WTC11 (cell line): ENCODE data around the gene CTTNBP2NL. TPM values are rescaled to one million over a fixed set of nuclear protein-coding genes. Genes with fewer than 3 reads are reported as not detected.

Experiments
- ATAC-seq: fragments of 200-7000 bp; cut with Tn5 transposase; 2 replicates; pipeline ENCODE4 v1.10.0; 2021; ENCODE audit warnings: mild to moderate bottlenecking, moderate library complexity
- CTCF ChIA-PET: fragments of 300-600 bp; sonication (Branson Sonifier 250); formaldehyde crosslinking; loops from one replicate; lab custom pipeline; 2021; ENCODE audit warnings: antibody characterized with exemption; lab: Charles Lee
- POLR2A ChIA-PET: fragments of 350-600 bp; sonication (Branson Sonifier 250); formaldehyde crosslinking; loops from one replicate; lab custom pipeline; 2021; ENCODE audit warnings: antibody characterized with exemption; lab: Charles Lee
- DNase-seq: peaks from one replicate; pipeline ENCODE4 v3.0.0; 2021; ENCODE audit warnings: low spot score
- H3K27ac Mint-ChIP-seq: 2 replicates; pipeline ENCODE4 v1.8.0; 2021; ENCODE audit warnings: mixed read lengths
- H3K27me3 Mint-ChIP-seq: 2 replicates; pipeline ENCODE4 v1.8.0; 2021; ENCODE audit warnings: low read depth, mild to moderate bottlenecking, moderate library complexity, mixed read lengths
- H3K36me3 Mint-ChIP-seq: 2 replicates; pipeline ENCODE4 v1.8.0; 2021; ENCODE audit warnings: mixed read lengths
- H3K4me1 Mint-ChIP-seq: 2 replicates; pipeline ENCODE4 v1.8.0; 2022; ENCODE audit warnings: mixed read lengths
- H3K4me3 Mint-ChIP-seq: 2 replicates; pipeline ENCODE4 v1.8.0; 2021; ENCODE audit warnings: mild to moderate bottlenecking, moderate library complexity, mixed read lengths
- H3K9me3 Mint-ChIP-seq: 2 replicates; pipeline ENCODE4 v1.8.0; 2021; ENCODE audit warnings: mixed read lengths
- ATF3 ChIP-seq: sonication (generic); formaldehyde crosslinking; conservative IDR thresholded peaks from 2 replicates; pipeline ENCODE4 v1.8.1; 2022; ENCODE audit warnings: mild to moderate bottlenecking, missing genetic modification reagents
- CDX4 ChIP-seq: fragments of 250-450 bp; sonication (Bioruptor Pico); IDR thresholded peaks from 2 replicates; pipeline ENCODE4 v1.9.0; 2021; ENCODE audit warnings: moderate library complexity, mild to moderate bottlenecking, inconsistent platforms, borderline replicate concordance
- CTCF ChIP-seq: fragments of 200-600 bp; IDR thresholded peaks from 2 replicates; pipeline ENCODE4 v1.8.0; 2022; ENCODE audit warnings: antibody characterized with exemption
- E2F4 ChIP-seq: sonication (generic); formaldehyde crosslinking; IDR thresholded peaks from 2 replicates; pipeline ENCODE4 v1.8.1; 2022; ENCODE audit warnings: low read depth, mild to moderate bottlenecking, moderate library complexity, missing genetic modification reagents, borderline replicate concordance
- ELF4 ChIP-seq: sonication (generic); formaldehyde crosslinking; IDR thresholded peaks from 2 replicates; pipeline ENCODE4 v1.8.1; 2022; ENCODE audit warnings: low read depth, mild to moderate bottlenecking, moderate library complexity, missing genetic modification reagents
- ERG ChIP-seq: fragments of 250-450 bp; sonication (Bioruptor Pico); IDR thresholded peaks from 2 replicates; pipeline ENCODE4 v1.8.0; 2021; ENCODE audit warnings: mild to moderate bottlenecking
- GTF2I ChIP-seq: fragments of 250-450 bp; sonication (Bioruptor Pico); conservative IDR thresholded peaks from 2 replicates; pipeline ENCODE4 v1.4.0; 2021; ENCODE audit warnings: mild to moderate bottlenecking
- KAT7 ChIP-seq: sonication (generic); formaldehyde crosslinking; IDR thresholded peaks from 2 replicates; pipeline ENCODE4 v1.8.1; 2023; ENCODE audit warnings: missing genetic modification reagents, mild to moderate bottlenecking, borderline replicate concordance
- NFATC4 ChIP-seq: fragments of 250-450 bp; sonication (Bioruptor Pico); IDR thresholded peaks from 2 replicates; pipeline ENCODE4 v1.9.0; 2021; ENCODE audit warnings: mild to moderate bottlenecking
- OVOL2 ChIP-seq: fragments of 250-450 bp; sonication (Bioruptor Pico); IDR thresholded peaks from 2 replicates; pipeline ENCODE4 v1.9.0; 2021; ENCODE audit warnings: mild to moderate bottlenecking, borderline replicate concordance
- RELA ChIP-seq: sonication (generic); formaldehyde crosslinking; IDR thresholded peaks from 2 replicates; pipeline ENCODE4 v1.8.1; 2022; ENCODE audit warnings: missing genetic modification reagents, mild to moderate bottlenecking, borderline replicate concordance
- USF1 ChIP-seq: sonication (generic); formaldehyde crosslinking; IDR thresholded peaks from 2 replicates; pipeline ENCODE4 v1.8.0; 2022; ENCODE audit warnings: mild to moderate bottlenecking, missing genetic modification reagents
- ZNF121 ChIP-seq: sonication (generic); formaldehyde crosslinking; IDR thresholded peaks from 2 replicates; pipeline ENCODE4 v1.8.0; 2023; ENCODE audit warnings: missing genetic modification reagents
- ZNF263 ChIP-seq: sonication (generic); formaldehyde crosslinking; IDR thresholded peaks from 2 replicates; pipeline ENCODE4 v1.8.1; 2022; ENCODE audit warnings: low read depth, mild to moderate bottlenecking, moderate library complexity, missing genetic modification reagents
- ZNF416 ChIP-seq: fragments of 250-450 bp; sonication (Bioruptor Pico); IDR thresholded peaks from 2 replicates; pipeline ENCODE4 v1.9.0; 2021; ENCODE audit warnings: mild to moderate bottlenecking, inconsistent platforms
- total RNA-seq: library from RNA; stranded (reverse); gene quantifications from 3 replicates; pipeline ENCODE4 v1.2.3, GENCODE V29; 2021
- TF ChIP-seq, protein P1 (sequence below): sonication (generic); formaldehyde crosslinking; IDR thresholded peaks from 2 replicates; pipeline ENCODE4 v1.8.0; 2022; ENCODE audit warnings: mild to moderate bottlenecking, missing genetic modification reagents
- TF ChIP-seq, protein P2 (sequence below): sonication (generic); formaldehyde crosslinking; IDR thresholded peaks from 2 replicates; pipeline ENCODE4 v1.8.1; 2022; ENCODE audit warnings: mild to moderate bottlenecking, missing genetic modification reagents, moderate library complexity, borderline replicate concordance
- TF ChIP-seq, protein P3 (sequence below): sonication (generic); formaldehyde crosslinking; IDR thresholded peaks from 2 replicates; pipeline ENCODE4 v1.8.1; 2023; ENCODE audit warnings: mild to moderate bottlenecking, missing genetic modification reagents, moderate library complexity
- TF ChIP-seq, protein P4 (sequence below): sonication (generic); formaldehyde crosslinking; IDR thresholded peaks from 2 replicates; pipeline ENCODE4 v1.8.1; 2023; ENCODE audit warnings: mild to moderate bottlenecking, missing genetic modification reagents, borderline replicate concordance

The CTTNBP2NL gene
- total RNA-seq, 1 experiment from 2014 or later = 32.8 TPM

GRCh38 chr1:112448904-112449629, 53.1 kb downstream of the CTTNBP2NL start:
- TF ChIP-seq ELF4 (CRISPR knock-in tag) (no peak), ATF3 (CRISPR knock-in tag) (no peak), NFATC4 (CRISPR knock-in tag) (no peak), ERG (CRISPR knock-in tag) (no peak), ZNF121 (no peak), OVOL2 (CRISPR knock-in tag) (no peak), USF1 (CRISPR knock-in tag) (no peak), CDX4 (CRISPR knock-in tag) (no peak)
- TF ChIP-seq, protein P1, sequence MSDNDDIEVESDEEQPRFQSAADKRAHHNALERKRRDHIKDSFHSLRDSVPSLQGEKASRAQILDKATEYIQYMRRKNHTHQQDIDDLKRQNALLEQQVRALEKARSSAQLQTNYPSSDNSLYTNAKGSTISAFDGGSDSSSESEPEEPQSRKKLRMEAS (CRISPR knock-in tag) = no peak
- TF ChIP-seq, protein P2, sequence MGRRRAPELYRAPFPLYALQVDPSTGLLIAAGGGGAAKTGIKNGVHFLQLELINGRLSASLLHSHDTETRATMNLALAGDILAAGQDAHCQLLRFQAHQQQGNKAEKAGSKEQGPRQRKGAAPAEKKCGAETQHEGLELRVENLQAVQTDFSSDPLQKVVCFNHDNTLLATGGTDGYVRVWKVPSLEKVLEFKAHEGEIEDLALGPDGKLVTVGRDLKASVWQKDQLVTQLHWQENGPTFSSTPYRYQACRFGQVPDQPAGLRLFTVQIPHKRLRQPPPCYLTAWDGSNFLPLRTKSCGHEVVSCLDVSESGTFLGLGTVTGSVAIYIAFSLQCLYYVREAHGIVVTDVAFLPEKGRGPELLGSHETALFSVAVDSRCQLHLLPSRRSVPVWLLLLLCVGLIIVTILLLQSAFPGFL (CRISPR knock-in tag) = no peak
- TF ChIP-seq, protein P3, sequence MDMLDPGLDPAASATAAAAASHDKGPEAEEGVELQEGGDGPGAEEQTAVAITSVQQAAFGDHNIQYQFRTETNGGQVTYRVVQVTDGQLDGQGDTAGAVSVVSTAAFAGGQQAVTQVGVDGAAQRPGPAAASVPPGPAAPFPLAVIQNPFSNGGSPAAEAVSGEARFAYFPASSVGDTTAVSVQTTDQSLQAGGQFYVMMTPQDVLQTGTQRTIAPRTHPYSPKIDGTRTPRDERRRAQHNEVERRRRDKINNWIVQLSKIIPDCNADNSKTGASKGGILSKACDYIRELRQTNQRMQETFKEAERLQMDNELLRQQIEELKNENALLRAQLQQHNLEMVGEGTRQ (CRISPR knock-in tag) = no peak
- TF ChIP-seq, protein P4, sequence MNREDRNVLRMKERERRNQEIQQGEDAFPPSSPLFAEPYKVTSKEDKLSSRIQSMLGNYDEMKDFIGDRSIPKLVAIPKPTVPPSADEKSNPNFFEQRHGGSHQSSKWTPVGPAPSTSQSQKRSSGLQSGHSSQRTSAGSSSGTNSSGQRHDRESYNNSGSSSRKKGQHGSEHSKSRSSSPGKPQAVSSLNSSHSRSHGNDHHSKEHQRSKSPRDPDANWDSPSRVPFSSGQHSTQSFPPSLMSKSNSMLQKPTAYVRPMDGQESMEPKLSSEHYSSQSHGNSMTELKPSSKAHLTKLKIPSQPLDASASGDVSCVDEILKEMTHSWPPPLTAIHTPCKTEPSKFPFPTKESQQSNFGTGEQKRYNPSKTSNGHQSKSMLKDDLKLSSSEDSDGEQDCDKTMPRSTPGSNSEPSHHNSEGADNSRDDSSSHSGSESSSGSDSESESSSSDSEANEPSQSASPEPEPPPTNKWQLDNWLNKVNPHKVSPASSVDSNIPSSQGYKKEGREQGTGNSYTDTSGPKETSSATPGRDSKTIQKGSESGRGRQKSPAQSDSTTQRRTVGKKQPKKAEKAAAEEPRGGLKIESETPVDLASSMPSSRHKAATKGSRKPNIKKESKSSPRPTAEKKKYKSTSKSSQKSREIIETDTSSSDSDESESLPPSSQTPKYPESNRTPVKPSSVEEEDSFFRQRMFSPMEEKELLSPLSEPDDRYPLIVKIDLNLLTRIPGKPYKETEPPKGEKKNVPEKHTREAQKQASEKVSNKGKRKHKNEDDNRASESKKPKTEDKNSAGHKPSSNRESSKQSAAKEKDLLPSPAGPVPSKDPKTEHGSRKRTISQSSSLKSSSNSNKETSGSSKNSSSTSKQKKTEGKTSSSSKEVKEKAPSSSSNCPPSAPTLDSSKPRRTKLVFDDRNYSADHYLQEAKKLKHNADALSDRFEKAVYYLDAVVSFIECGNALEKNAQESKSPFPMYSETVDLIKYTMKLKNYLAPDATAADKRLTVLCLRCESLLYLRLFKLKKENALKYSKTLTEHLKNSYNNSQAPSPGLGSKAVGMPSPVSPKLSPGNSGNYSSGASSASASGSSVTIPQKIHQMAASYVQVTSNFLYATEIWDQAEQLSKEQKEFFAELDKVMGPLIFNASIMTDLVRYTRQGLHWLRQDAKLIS = no peak
- TF ChIP-seq, all 79 proteins: peak for 0
- no peaks in the 10 kb centered on the region for H3K27me3 Mint-ChIP-seq
- ChIA-PET POLR2A (no interaction called here), CTCF (no interaction called here)
- DNase-seq (no peak), ATAC-seq (no peak)
- no peaks in the 10 kb centered on the region for H3K4me1 Mint-ChIP-seq
- H3K9me3 Mint-ChIP-seq = no peaks in the 10 kb centered on the region
- peaks cover 13% of the 10 kb centered on the region for H3K36me3 Mint-ChIP-seq
- H3K27ac Mint-ChIP-seq = peak overlapping the region; percentile 38; the same call in 1 of the 2 replicates
- H3K4me3 Mint-ChIP-seq = no peak overlapping the region

GRCh38 chr1:112449630-112449983, 53.6 kb downstream of the CTTNBP2NL start:
- ChIA-PET CTCF (no interaction called here), POLR2A (no interaction called here)
- no peak for DNase-seq
- H3K27ac Mint-ChIP-seq = no peak overlapping the region
- H3K36me3 Mint-ChIP-seq = peaks cover 17% of the 10 kb centered on the region
- ATAC-seq = no peak
- no peak for TF ChIP-seq ZNF263 (CRISPR knock-in tag)
- TF ChIP-seq ZNF416 (CRISPR knock-in tag) = no peak
- TF ChIP-seq RELA (CRISPR knock-in tag) = no peak
- TF ChIP-seq E2F4 (CRISPR knock-in tag) = no peak
- TF ChIP-seq GTF2I (CRISPR knock-in tag) = no peak
- no peak for TF ChIP-seq KAT7 (CRISPR knock-in tag)
- no peak for TF ChIP-seq CTCF
- TF ChIP-seq, all 79 proteins: peak for 0
- Mint-ChIP-seq H3K4me3 (no peak overlapping the region), H3K4me1 (no peaks in the 10 kb centered on the region), H3K9me3 (no peaks in the 10 kb centered on the region), H3K27me3 (no peaks in the 10 kb centered on the region)
